A549 (cell line): ENCODE measurements around the gene MYO5C. TPM values are rescaled to one million over a fixed set of nuclear protein-coding genes. Genes with fewer than 3 reads are reported as not detected.

Experiments
- ATAC-seq, 2 experiments: fragments of 200-7000 bp in 1 of 2; fragments of >200 bp in 1 of 2; cut with Nextera tagmentation in 1 of 2; cut with Tn5 transposase in 1 of 2; 3 replicates each; pipeline versions ENCODE4 v1.8.0 to v1.9.1; 2018 to 2020; ENCODE audit warnings: mild to moderate bottlenecking in 1 of 2, moderate library complexity in 1 of 2
- CTCF ChIA-PET: fragments of 300-600 bp; sonication (Branson Sonifier 250); formaldehyde crosslinking; extraction: SDS; loops from one replicate; lab custom pipeline; 2021; ENCODE audit warnings: antibody characterized with exemption, inconsistent platforms; lab: Yijun Ruan, JAX
- POLR2A ChIA-PET: fragments of 350-600 bp; formaldehyde crosslinking; extraction: SDS; loops from one replicate; lab custom pipeline; 2021; ENCODE audit warnings: antibody characterized with exemption, inconsistent platforms; lab: Yijun Ruan, JAX
- DNase-seq, 2 experiments: peaks; one replicate each; pipeline versions ENCODE4 v3.0.0 to v3.0.0-alpha.2; 2011 to 2016; ENCODE audit warnings: low read depth in 1 of 2, low spot score in 1 of 2
- FAIRE-seq: peaks from 2 replicates; lab custom pipeline; 2011; peaks lifted over from hg19 to GRCh38; lab: Jason Lieb, UNC
- H3K27ac ChIP-seq, 2 experiments: fragments of >200 bp; sonication (Bioruptor Twin); formaldehyde crosslinking; 3 replicates each; pipeline ENCODE4 v1.5.1; 2016 to 2017
- H3K4me1 ChIP-seq: fragments of >200 bp; sonication (Bioruptor Twin); formaldehyde crosslinking; 3 replicates; pipeline ENCODE4 v1.6.1; 2016
- H3K4me2 ChIP-seq: fragments of >200 bp; sonication (Bioruptor Twin); formaldehyde crosslinking; 3 replicates; pipeline ENCODE4 v1.6.1; 2016
- H3K4me3 ChIP-seq: fragments of >200 bp; sonication (Bioruptor Twin); formaldehyde crosslinking; 3 replicates; pipeline ENCODE4 v1.5.1; 2016
- H3K9me3 ChIP-seq: fragments of >200 bp; sonication (Bioruptor Twin); formaldehyde crosslinking; 3 replicates; pipeline ENCODE4 v1.6.1; 2016
- CHD2 ChIP-seq: fragments of 150-350 bp; IDR thresholded peaks from 2 replicates; pipeline ENCODE4 v1.6.1; 2014; ENCODE audit warnings: low read length; ENCODE audit not compliant: partially characterized antibody
- CHD4 ChIP-seq: fragments of 200-600 bp; sonication (generic); IDR thresholded peaks from 2 replicates; pipeline ENCODE4 v1.6.1; 2016; ENCODE audit warnings: antibody characterized with exemption, mild to moderate bottlenecking, borderline replicate concordance
- EHMT2 ChIP-seq: fragments of 200-600 bp; sonication (generic); IDR thresholded peaks from 2 replicates; pipeline ENCODE4 v1.6.1; 2016; ENCODE audit warnings: antibody characterized with exemption, low read depth, mild to moderate bottlenecking, moderate library complexity
- EP300 ChIP-seq, 2 experiments: fragments of >200 bp; sonication (Bioruptor Twin); formaldehyde crosslinking; IDR thresholded peaks; 2 replicates in 1 of 2; 3 replicates in 1 of 2; pipeline ENCODE4 v1.6.1; 2016 to 2017
- ESRRA ChIP-seq: fragments of 150-350 bp; IDR thresholded peaks from 2 replicates; pipeline ENCODE4 v1.6.1; 2014; ENCODE audit warnings: mild to moderate bottlenecking, low read length, borderline replicate concordance
- FOSB ChIP-seq: fragments of 250-450 bp; sonication (Bioruptor Pico); IDR thresholded peaks from 2 replicates; pipeline ENCODE4 v1.5.0; 2020; ENCODE audit warnings: mild to moderate bottlenecking, moderate library complexity
- FOXS1 ChIP-seq: fragments of 250-450 bp; sonication (Bioruptor Pico); IDR thresholded peaks from 2 replicates; pipeline ENCODE4 v1.5.0; 2020; ENCODE audit warnings: mild to moderate bottlenecking, moderate library complexity
- GATA3 ChIP-seq: IDR thresholded peaks from 2 replicates; pipeline ENCODE4 v1.6.1; 2012; ENCODE audit warnings: borderline replicate concordance
- HDAC2 ChIP-seq: fragments of 200-600 bp; sonication (generic); IDR thresholded peaks from 2 replicates; pipeline ENCODE4 v1.6.1; 2016
- HEYL ChIP-seq: fragments of 250-450 bp; sonication (Bioruptor Pico); IDR thresholded peaks from 2 replicates; pipeline ENCODE4 v1.8.0; 2021; ENCODE audit warnings: mild to moderate bottlenecking, moderate library complexity
- HOXB13 ChIP-seq: fragments of 250-450 bp; sonication (Bioruptor Pico); IDR thresholded peaks from 2 replicates; pipeline ENCODE4 v1.5.0; 2020; ENCODE audit warnings: low read depth, mild to moderate bottlenecking, moderate library complexity
- JUN ChIP-seq, 2 experiments: fragments of >200 bp; sonication (Bioruptor Twin); formaldehyde crosslinking; IDR thresholded peaks; 2 replicates in 1 of 2; 3 replicates in 1 of 2; pipeline ENCODE4 v1.6.1; 2016 to 2017
- JUNB ChIP-seq: fragments of >200 bp; sonication (Bioruptor Twin); formaldehyde crosslinking; IDR thresholded peaks from 2 replicates; pipeline ENCODE4 v1.6.1; 2016
- MAFK ChIP-seq: fragments of 450-650 bp; IDR thresholded peaks from 2 replicates; pipeline ENCODE4 v1.6.1; 2014; ENCODE audit not compliant: partially characterized antibody
- NR3C1 ChIP-seq: fragments of >200 bp; sonication (Bioruptor Twin); formaldehyde crosslinking; IDR thresholded peaks from 3 replicates; pipeline ENCODE4 v1.6.1; 2017
- PHF8 ChIP-seq: fragments of 200-600 bp; sonication (generic); IDR thresholded peaks from 2 replicates; pipeline ENCODE4 v1.6.1; 2016; ENCODE audit warnings: low read depth, mild to moderate bottlenecking, antibody characterized with exemption, moderate library complexity, borderline replicate concordance
- RARB ChIP-seq: fragments of 250-450 bp; sonication (Bioruptor Pico); IDR thresholded peaks from 2 replicates; pipeline ENCODE4 v1.8.0; 2021; ENCODE audit warnings: mild to moderate bottlenecking, moderate library complexity
- RNF2 ChIP-seq: fragments of 200-600 bp; sonication (generic); IDR thresholded peaks from 2 replicates; pipeline ENCODE4 v1.6.1; 2016; ENCODE audit warnings: low read depth, mild to moderate bottlenecking, antibody characterized with exemption, moderate library complexity, borderline replicate concordance
- SMC3 ChIP-seq: fragments of >200 bp; sonication (Bioruptor Twin); formaldehyde crosslinking; IDR thresholded peaks from 3 replicates; pipeline ENCODE4 v1.6.1; 2018; ENCODE audit warnings: inconsistent platforms
- SREBF2 ChIP-seq: fragments of 450-650 bp; IDR thresholded peaks from 2 replicates; pipeline ENCODE4 v1.6.1; 2014; ENCODE audit warnings: mild to moderate bottlenecking, moderate library complexity
- ZC3H11A ChIP-seq: fragments of 450-650 bp; IDR thresholded peaks from 2 replicates; pipeline ENCODE4 v1.6.1; 2014; ENCODE audit warnings: antibody characterized with exemption, mild to moderate bottlenecking
- ZFP36 ChIP-seq: fragments of 450-650 bp; IDR thresholded peaks from 2 replicates; pipeline ENCODE4 v1.6.1; 2014; ENCODE audit warnings: borderline replicate concordance; ENCODE audit not compliant: partially characterized antibody
- ZNF302 ChIP-seq: fragments of 250-450 bp; sonication (Bioruptor Pico); IDR thresholded peaks from 2 replicates; pipeline ENCODE4 v1.9.0; 2021; ENCODE audit warnings: inconsistent platforms, mild to moderate bottlenecking, moderate library complexity
- WGBS: methylation state at CpG from one replicate; pipeline ENCODE4 v1.1.6; 2017; ENCODE audit errors: missing lambda C conversion rate; 5-methylcytosine and 5-hydroxymethylcytosine counted together
- polyA plus RNA-seq, 4 experiments: library from polyadenylated mRNA; depleted of rRNA in 3 of 4; stranded (reverse); fragments of >200 nt; fragmentation: RNase III in 1 of 4; extraction: RNeasy Plus Mini Kit Qiagen cat#74134 plus additional on column Dnase treatment in 1 of 4; gene quantifications; 2 replicates in 3 of 4; 3 replicates in 1 of 4; pipeline ENCODE4 v1.2.3, GENCODE V29; 2011 to 2017
- TF ChIP-seq, protein P1 (sequence below): fragments of >200 bp; sonication (Bioruptor Twin); formaldehyde crosslinking; IDR thresholded peaks from 3 replicates; pipeline ENCODE4 v1.5.1; 2016
- TF ChIP-seq, protein P2 (sequence below): fragments of 250-450 bp; sonication (Bioruptor Pico); IDR thresholded peaks from 2 replicates; pipeline ENCODE4 v1.5.0; 2021; ENCODE audit warnings: mild to moderate bottlenecking, moderate library complexity, borderline replicate concordance
- TF ChIP-seq, protein P3 (sequence below): IDR thresholded peaks from 2 replicates; pipeline ENCODE4 v1.6.1; 2012
- TF ChIP-seq, protein P4 (sequence below): IDR thresholded peaks from 2 replicates; pipeline ENCODE4 v1.6.1; 2012
- TF ChIP-seq, protein P5 (sequence below): IDR thresholded peaks from 2 replicates; pipeline ENCODE4 v1.6.1; 2012; ENCODE audit warnings: low read depth, borderline replicate concordance

MYO5C gene
- polyA plus RNA-seq, 2 of the 4 experiments (the other 2 are of a cell fraction): 6.2 to 27.6 TPM

DNA sequence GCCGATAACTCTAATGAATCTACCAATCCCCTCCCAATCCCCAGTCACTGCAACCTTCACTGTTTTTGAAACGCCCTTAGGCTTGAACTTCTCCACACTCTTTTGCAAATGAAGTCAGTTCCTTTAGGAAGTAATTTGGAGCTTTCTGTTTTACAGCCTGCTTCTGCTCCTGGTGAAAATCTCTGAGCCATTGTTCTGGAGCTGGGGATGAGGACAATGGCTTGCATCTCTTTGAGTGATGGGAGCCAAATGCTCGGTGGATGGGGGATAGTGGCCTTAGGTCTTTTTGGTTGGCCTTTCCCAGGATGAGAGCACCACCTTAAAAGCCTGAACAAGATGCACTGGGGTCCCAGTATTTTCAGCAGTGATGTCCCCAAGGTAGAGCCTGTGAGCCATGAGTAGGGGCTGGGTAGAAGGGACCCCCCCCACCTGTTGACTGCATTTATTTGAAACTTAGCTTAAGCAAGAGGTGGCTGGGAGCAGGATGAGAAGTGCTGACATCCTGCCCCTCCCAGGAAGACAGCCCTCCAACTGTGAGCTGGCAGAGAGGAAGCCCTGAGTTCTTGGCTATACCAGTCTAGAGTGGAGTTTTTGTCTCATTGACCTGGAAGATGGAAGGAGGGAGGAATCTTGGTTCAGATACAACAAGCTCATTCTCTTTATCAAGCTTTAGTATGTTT is 7.6 kb upstream of the MYO5C start:
- no peak overlapping the region for H3K27ac ChIP-seq
- WGBS: 83% methylated on average over 3 of the region's 3 CpGs
- POLR2A ChIA-PET: interaction anchor here (1.6 kb wide), 1 partner anchor 14 kb away, joined by 6 read pairs; no protein-coding TSS in a partner anchor
- ATAC-seq (no peak), DNase-seq (no peak), FAIRE-seq (no peak)
- H3K9me3 ChIP-seq: no peaks in the 10 kb centered on the region
- no peak for TF ChIP-seq ZNF302 (CRISPR knock-in tag)
- no peak for TF ChIP-seq FOXS1 (CRISPR knock-in tag)
- no peak for TF ChIP-seq RNF2
- no peak for TF ChIP-seq JUNB
- no peak for TF ChIP-seq CHD2
- no peak for TF ChIP-seq GATA3
- TF ChIP-seq JUN (IDR thresholded peaks at IDR 0.05): no peak
- no peak for TF ChIP-seq ZC3H11A
- no peak for TF ChIP-seq RARB (CRISPR knock-in tag)
- TF ChIP-seq EP300 (IDR thresholded peaks at IDR 0.05): no peak
- no peak for TF ChIP-seq FOSB (CRISPR knock-in tag)
- no peak for TF ChIP-seq HOXB13 (CRISPR knock-in tag)
- peaks cover 13% of the 10 kb centered on the region for H3K4me1 ChIP-seq
- H3K4me3 ChIP-seq: no peak overlapping the region
- H3K4me2 ChIP-seq: no peak overlapping the region
- CTCF ChIA-PET: interaction anchor here (1.0 to 3.3 kb wide), 9 partner anchors 8 to 432 kb away, joined by 3 to 17 read pairs (median 5); partner anchors contain the start of gene MYO5C

DNA sequence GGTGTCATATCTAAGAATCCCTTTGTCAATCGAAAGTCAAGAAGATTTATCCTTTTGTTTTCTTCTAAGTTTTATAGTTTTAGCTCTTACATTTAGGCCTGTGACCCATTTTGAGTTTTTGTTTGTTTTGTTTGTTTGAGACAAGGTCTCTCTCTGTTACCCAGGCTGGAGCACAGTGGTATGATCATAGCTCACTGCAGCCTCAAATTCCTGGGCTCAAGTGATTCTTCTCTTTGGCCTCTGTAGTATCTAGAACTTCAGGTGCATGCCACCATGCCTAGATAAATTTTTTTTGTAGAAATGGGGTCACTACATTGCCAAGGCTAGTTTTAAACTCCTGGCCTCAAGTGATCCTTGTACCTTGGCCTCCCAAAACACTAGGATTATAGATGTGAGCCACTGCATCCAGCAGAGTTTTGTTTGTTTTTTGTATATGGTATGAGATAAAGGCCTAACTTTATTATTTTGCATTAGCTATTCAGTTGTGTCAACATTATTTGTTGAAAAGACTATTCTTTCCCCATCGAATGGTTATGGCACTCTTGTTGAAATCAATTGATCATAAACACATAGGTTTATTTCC is 5.8 kb upstream of the MYO5C start:
- H3K4me1 ChIP-seq: peaks cover 8% of the 10 kb centered on the region
- CTCF ChIA-PET: interaction anchor here (0.6 to 1.1 kb wide), 3 partner anchors 32 to 44 kb away, joined by 3 to 4 read pairs (median 3); no protein-coding TSS in a partner anchor
- no peak overlapping the region for H3K4me3 ChIP-seq
- DNase-seq: no peak
- no peak for TF ChIP-seq HDAC2
- no peak for TF ChIP-seq ZFP36
- no peak for TF ChIP-seq SREBF2
- TF ChIP-seq, protein P1, sequence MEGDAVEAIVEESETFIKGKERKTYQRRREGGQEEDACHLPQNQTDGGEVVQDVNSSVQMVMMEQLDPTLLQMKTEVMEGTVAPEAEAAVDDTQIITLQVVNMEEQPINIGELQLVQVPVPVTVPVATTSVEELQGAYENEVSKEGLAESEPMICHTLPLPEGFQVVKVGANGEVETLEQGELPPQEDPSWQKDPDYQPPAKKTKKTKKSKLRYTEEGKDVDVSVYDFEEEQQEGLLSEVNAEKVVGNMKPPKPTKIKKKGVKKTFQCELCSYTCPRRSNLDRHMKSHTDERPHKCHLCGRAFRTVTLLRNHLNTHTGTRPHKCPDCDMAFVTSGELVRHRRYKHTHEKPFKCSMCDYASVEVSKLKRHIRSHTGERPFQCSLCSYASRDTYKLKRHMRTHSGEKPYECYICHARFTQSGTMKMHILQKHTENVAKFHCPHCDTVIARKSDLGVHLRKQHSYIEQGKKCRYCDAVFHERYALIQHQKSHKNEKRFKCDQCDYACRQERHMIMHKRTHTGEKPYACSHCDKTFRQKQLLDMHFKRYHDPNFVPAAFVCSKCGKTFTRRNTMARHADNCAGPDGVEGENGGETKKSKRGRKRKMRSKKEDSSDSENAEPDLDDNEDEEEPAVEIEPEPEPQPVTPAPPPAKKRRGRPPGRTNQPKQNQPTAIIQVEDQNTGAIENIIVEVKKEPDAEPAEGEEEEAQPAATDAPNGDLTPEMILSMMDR: no peak
- TF ChIP-seq NR3C1: no peak
- TF ChIP-seq, protein P2, sequence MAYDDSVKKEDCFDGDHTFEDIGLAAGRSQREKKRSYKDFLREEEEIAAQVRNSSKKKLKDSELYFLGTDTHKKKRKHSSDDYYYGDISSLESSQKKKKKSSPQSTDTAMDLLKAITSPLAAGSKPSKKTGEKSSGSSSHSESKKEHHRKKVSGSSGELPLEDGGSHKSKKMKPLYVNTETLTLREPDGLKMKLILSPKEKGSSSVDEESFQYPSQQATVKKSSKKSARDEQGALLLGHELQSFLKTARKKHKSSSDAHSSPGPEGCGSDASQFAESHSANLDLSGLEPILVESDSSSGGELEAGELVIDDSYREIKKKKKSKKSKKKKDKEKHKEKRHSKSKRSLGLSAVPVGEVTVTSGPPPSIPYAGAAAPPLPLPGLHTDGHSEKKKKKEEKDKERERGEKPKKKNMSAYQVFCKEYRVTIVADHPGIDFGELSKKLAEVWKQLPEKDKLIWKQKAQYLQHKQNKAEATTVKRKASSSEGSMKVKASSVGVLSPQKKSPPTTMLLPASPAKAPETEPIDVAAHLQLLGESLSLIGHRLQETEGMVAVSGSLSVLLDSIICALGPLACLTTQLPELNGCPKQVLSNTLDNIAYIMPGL (CRISPR knock-in tag): no peak
- TF ChIP-seq HEYL (CRISPR knock-in tag): no peak
- TF ChIP-seq, protein P3, sequence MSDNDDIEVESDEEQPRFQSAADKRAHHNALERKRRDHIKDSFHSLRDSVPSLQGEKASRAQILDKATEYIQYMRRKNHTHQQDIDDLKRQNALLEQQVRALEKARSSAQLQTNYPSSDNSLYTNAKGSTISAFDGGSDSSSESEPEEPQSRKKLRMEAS: no peak
- TF ChIP-seq, protein P4, sequence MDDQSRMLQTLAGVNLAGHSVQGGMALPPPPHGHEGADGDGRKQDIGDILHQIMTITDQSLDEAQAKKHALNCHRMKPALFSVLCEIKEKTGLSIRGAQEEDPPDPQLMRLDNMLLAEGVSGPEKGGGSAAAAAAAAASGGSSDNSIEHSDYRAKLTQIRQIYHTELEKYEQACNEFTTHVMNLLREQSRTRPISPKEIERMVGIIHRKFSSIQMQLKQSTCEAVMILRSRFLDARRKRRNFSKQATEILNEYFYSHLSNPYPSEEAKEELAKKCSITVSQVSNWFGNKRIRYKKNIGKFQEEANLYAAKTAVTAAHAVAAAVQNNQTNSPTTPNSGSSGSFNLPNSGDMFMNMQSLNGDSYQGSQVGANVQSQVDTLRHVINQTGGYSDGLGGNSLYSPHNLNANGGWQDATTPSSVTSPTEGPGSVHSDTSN: no peak
- TF ChIP-seq FOXS1 (CRISPR knock-in tag): no peak
- no peak for TF ChIP-seq ESRRA
- no peak for TF ChIP-seq MAFK
- TF ChIP-seq HOXB13 (CRISPR knock-in tag): no peak
- no peak for TF ChIP-seq EHMT2
- no peak for TF ChIP-seq PHF8
- TF ChIP-seq SMC3: no peak
- TF ChIP-seq, protein P5, sequence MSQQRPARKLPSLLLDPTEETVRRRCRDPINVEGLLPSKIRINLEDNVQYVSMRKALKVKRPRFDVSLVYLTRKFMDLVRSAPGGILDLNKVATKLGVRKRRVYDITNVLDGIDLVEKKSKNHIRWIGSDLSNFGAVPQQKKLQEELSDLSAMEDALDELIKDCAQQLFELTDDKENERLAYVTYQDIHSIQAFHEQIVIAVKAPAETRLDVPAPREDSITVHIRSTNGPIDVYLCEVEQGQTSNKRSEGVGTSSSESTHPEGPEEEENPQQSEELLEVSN: no peak
- no peak for TF ChIP-seq CHD4
- TF ChIP-seq, all 56 proteins: peak for 0
- no peak for FAIRE-seq
- no peak overlapping the region for H3K4me2 ChIP-seq
- 74% methylated on average over 2 of the region's 2 CpGs for WGBS
- POLR2A ChIA-PET: no interaction called here
- no peak overlapping the region for H3K27ac ChIP-seq
- no peaks in the 10 kb centered on the region for H3K9me3 ChIP-seq
- no peak for ATAC-seq
